GM18520 (cell line): Measurements from ENCODE around the gene LAMA2.

Source experiments
- ATAC-seq: cut with Tn5 transposase; IDR thresholded peaks from one replicate; pipeline ENCODE4 v1.9.1; 2021; ENCODE audit not compliant: unreplicated experiment

Gene LAMA2

DNA sequence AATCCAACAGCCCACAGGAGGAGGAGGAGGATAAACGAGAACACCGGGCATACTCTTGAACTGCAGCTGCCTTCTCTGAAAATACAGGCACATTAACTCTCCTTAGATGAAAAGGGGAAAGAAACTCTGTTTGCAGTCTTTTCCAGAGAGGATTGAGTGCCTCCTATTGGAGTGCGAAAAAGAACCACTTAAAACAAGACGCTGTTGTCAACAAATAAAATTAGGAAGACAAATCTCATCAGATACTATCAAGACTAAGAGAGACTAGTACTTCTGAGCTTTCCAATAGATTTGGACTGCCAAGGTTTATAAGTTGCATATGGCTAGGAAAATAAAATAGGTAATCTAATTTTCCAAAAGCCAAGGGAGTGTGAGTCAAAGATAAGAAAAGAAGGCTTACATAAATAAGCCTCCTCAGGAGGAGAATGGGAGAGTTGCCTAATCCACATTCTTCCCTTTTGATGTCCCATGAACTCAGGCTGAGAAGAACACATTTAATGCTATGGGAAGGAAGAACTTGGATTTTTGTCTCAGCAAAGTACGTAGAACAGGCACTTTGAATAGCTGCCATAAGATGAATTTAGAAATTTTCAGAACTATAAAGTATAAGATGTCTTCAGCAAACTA is 672.4 kb downstream of the LAMA2 start:
- no peak for ATAC-seq

DNA sequence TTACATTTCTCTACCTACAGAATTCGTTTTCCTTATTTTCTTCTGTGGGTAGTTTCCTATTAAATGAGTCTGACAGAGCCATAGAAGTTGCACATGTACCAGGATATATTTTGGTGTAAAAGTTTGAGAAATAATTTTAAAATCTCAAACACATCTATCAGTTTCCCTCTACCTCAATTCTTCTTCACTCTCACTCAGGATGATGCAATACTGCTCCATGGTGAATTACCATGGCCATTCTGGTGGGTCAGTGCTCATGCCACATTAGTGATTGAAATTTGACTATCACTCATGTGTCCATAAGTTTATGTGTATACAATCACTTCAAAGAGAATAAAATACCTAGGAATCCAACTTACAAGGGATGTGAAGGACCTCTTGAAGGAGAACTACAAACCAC is 675.3 kb downstream of the LAMA2 start:
- ATAC-seq = no peak

DNA sequence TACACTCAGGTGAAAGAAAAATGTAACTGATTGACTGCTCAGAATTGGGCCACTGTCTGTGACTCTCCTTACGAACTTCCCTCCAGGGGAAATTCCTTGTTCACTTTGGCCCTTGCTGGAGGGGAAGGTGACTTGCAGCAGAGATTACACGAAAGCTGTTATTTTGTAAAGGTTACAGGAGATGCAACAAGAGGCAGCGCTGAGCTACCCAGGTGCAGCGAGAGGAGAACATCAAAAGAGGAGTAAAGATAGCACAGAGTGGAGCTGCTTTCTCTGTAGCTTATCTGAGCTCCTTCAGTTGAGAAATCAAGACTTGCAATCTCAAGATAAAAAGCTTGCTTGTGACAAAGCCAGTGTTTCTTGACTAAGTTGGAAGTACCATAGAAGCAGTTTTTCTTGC is 682.4 kb downstream of the LAMA2 start:
- ATAC-seq = no peak

DNA sequence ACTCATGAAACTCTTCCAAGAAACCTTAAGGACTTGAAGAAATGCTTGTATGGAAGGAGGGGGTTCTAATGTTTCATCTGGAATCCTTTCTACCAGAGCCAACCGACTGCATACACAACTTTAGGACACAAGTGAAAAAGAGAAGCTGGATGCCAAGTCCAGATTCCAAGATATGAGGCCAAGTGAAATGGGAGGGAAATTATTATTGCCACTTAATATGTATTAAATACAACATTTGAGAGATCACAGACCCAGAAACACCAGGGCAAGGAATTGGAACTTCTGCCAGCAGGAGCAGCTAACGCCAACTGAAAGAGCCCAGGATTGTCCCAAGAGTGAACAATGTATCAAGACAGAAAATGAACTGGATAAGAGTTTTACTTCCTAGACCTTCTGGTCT is 682.9 kb downstream of the LAMA2 start:
- ATAC-seq = no peak
